HepG2 (cell line): ENCODE measurements around the gene ONECUT1. TPM values are rescaled to one million over a fixed set of nuclear protein-coding genes. Genes with fewer than 3 reads are reported as not detected.
"Not testable (repeated sequence)": the region's sequence is repeated elsewhere in the genome, so short reads cannot be mapped to it uniquely, and the experiment has no call there.

Experiments used
- BCL6 ChIP-seq: IDR thresholded peaks from 2 replicates; pipeline ENCODE4 v1.6.1; 2016; ENCODE audit warnings: missing genetic modification reagents, missing compliant biosample characterization
- CEBPG ChIP-seq: IDR thresholded peaks from 2 replicates; pipeline ENCODE4 v1.6.1; 2016
- CREB1 ChIP-seq, 2 experiments: fragments of 450-650 bp in 1 of 2; IDR thresholded peaks; 2 replicates each; pipeline ENCODE4 v1.6.1; 2016 to 2017; ENCODE audit warnings: control low read depth in 1 of 2, mild to moderate bottlenecking in 1 of 2, missing compliant biosample characterization in 1 of 2, missing genetic modification characterization in 1 of 2
- FOXA1 ChIP-seq, 2 experiments: fragments of 450-650 bp in 1 of 2; sonication (generic) in 1 of 2; formaldehyde crosslinking in 1 of 2; IDR thresholded peaks; 2 replicates each; pipeline versions ENCODE4 v1.4.0 to v1.6.1; 2016 to 2020; ENCODE audit warnings: missing genetic modification reagents in 1 of 2
- MIER3 ChIP-seq: IDR thresholded peaks from 2 replicates; pipeline ENCODE4 v1.6.1; 2016; ENCODE audit warnings: missing compliant biosample characterization, borderline replicate concordance
- SALL1 ChIP-seq: sonication (generic); formaldehyde crosslinking; IDR thresholded peaks from 2 replicates; pipeline ENCODE4 v1.8.0; 2022; ENCODE audit warnings: mild to moderate bottlenecking, missing genetic modification reagents
- SIX1 ChIP-seq: sonication (generic); formaldehyde crosslinking; IDR thresholded peaks from 2 replicates; pipeline ENCODE4 v1.4.0; 2020; ENCODE audit warnings: missing genetic modification reagents, borderline replicate concordance
- TBX2 ChIP-seq: sonication (generic); formaldehyde crosslinking; IDR thresholded peaks from 2 replicates; pipeline ENCODE4 v1.5.0; 2020; ENCODE audit warnings: missing genetic modification reagents, mild to moderate bottlenecking, borderline replicate concordance
- ZMYM3 ChIP-seq: sonication (generic); formaldehyde crosslinking; IDR thresholded peaks from 2 replicates; pipeline ENCODE4 v1.5.1; 2020; ENCODE audit warnings: mild to moderate bottlenecking, missing genetic modification reagents
- ZNF350 ChIP-seq: sonication (generic); formaldehyde crosslinking; IDR thresholded peaks from 2 replicates; pipeline ENCODE4 v1.4.0; 2020; ENCODE audit warnings: mild to moderate bottlenecking, low read depth, missing genetic modification reagents, borderline replicate concordance
- ZNF512 ChIP-seq: sonication (generic); formaldehyde crosslinking; IDR thresholded peaks from 2 replicates; pipeline ENCODE4 v1.4.0; 2020; ENCODE audit warnings: mild to moderate bottlenecking, missing genetic modification reagents
- ZNF556 ChIP-seq: sonication (generic); formaldehyde crosslinking; IDR thresholded peaks from 2 replicates; pipeline ENCODE4 v1.4.0; 2020; ENCODE audit warnings: mild to moderate bottlenecking, missing genetic modification reagents, borderline replicate concordance
- ZNF644 ChIP-seq: IDR thresholded peaks from 2 replicates; pipeline ENCODE4 v1.6.1; 2016; ENCODE audit warnings: low read depth
- ZNF746 ChIP-seq: sonication (generic); formaldehyde crosslinking; IDR thresholded peaks from 2 replicates; pipeline ENCODE4 v1.8.0; 2022; ENCODE audit warnings: mild to moderate bottlenecking, missing genetic modification reagents
- ZXDC ChIP-seq: sonication (generic); formaldehyde crosslinking; IDR thresholded peaks from 2 replicates; pipeline ENCODE4 v1.5.0; 2020; ENCODE audit warnings: mild to moderate bottlenecking, missing genetic modification reagents
- polyA plus RNA-seq, 8 experiments: library from polyadenylated mRNA; depleted of rRNA in 3 of 8; stranded (reverse) in 7 of 8; unstranded in 1 of 8; fragments of >200 nt; fragmentation: Illumina TruSeq in 4 of 8; extraction: Trizol in 4 of 8; gene quantifications; 2 replicates each; pipeline versions ENCODE4 v1.2.1 to v1.2.3, GENCODE V29; 2011 to 2016; ENCODE audit warnings: low read depth in 4 of 8, missing spikeins in 1 of 8, mixed read lengths in 1 of 8; ENCODE audit not compliant: insufficient read depth in 1 of 8
- total RNA-seq, 5 experiments: library from RNA; depleted of rRNA; stranded (reverse); fragments of >200 nt; fragmentation: Illumina TruSeq; extraction: Trizol; gene quantifications; 2 replicates each; pipeline ENCODE4 v1.2.3, GENCODE V29; 2016; ENCODE audit warnings: low read depth in 1 of 5
- TF ChIP-seq, protein P1 (sequence below): sonication (generic); formaldehyde crosslinking; IDR thresholded peaks from 2 replicates; pipeline ENCODE4 v1.5.1; 2020; ENCODE audit warnings: mild to moderate bottlenecking, missing genetic modification reagents, borderline replicate concordance
- TF ChIP-seq, protein P2 (sequence below): sonication (generic); formaldehyde crosslinking; IDR thresholded peaks from 2 replicates; pipeline ENCODE4 v1.4.0; 2020; ENCODE audit warnings: mild to moderate bottlenecking, missing genetic modification reagents

Gene ONECUT1
- total and polyA plus RNA-seq, 2 of the 13 experiments (the other 11 are each of a cell fraction or from before 2014, with no cell fraction given): 3.5 to 9.1 TPM

- TF ChIP-seq, protein P1, sequence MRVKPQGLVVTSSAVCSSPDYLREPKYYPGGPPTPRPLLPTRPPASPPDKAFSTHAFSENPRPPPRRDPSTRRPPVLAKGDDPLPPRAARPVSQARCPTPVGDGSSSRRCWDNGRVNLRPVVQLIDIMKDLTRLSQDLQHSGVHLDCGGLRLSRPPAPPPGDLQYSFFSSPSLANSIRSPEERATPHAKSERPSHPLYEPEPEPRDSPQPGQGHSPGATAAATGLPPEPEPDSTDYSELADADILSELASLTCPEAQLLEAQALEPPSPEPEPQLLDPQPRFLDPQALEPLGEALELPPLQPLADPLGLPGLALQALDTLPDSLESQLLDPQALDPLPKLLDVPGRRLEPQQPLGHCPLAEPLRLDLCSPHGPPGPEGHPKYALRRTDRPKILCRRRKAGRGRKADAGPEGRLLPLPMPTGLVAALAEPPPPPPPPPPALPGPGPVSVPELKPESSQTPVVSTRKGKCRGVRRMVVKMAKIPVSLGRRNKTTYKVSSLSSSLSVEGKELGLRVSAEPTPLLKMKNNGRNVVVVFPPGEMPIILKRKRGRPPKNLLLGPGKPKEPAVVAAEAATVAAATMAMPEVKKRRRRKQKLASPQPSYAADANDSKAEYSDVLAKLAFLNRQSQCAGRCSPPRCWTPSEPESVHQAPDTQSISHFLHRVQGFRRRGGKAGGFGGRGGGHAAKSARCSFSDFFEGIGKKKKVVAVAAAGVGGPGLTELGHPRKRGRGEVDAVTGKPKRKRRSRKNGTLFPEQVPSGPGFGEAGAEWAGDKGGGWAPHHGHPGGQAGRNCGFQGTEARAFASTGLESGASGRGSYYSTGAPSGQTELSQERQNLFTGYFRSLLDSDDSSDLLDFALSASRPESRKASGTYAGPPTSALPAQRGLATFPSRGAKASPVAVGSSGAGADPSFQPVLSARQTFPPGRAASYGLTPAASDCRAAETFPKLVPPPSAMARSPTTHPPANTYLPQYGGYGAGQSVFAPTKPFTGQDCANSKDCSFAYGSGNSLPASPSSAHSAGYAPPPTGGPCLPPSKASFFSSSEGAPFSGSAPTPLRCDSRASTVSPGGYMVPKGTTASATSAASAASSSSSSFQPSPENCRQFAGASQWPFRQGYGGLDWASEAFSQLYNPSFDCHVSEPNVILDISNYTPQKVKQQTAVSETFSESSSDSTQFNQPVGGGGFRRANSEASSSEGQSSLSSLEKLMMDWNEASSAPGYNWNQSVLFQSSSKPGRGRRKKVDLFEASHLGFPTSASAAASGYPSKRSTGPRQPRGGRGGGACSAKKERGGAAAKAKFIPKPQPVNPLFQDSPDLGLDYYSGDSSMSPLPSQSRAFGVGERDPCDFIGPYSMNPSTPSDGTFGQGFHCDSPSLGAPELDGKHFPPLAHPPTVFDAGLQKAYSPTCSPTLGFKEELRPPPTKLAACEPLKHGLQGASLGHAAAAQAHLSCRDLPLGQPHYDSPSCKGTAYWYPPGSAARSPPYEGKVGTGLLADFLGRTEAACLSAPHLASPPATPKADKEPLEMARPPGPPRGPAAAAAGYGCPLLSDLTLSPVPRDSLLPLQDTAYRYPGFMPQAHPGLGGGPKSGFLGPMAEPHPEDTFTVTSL: peak; percentile 86
- 0 out of 2 replicates have a peak, but pooled peaks have one; percentile 42 for TF ChIP-seq ZMYM3 (CRISPR knock-in tag)
- TF ChIP-seq ZNF350 (CRISPR knock-in tag): peak; percentile 39; the same call in 1 of the 2 replicates
- TF ChIP-seq CEBPG (CRISPR knock-in tag): peak; percentile 95
- TF ChIP-seq ZNF746 (CRISPR knock-in tag): 0 out of 2 replicates have a peak, but pooled peaks have one; percentile 26
- not testable (repeated sequence) for TF ChIP-seq FOXA1, CREB1 (IDR thresholded peaks at IDR 0.05)
- peak; percentile 73 for TF ChIP-seq FOXA1 (CRISPR knock-in tag; IDR thresholded peaks at IDR 0.05)
- TF ChIP-seq BCL6: peak; percentile 18; the same call in 1 of the 2 replicates
- 0 out of 2 replicates have a peak, but pooled peaks have one; percentile 26 for TF ChIP-seq ZNF512 (CRISPR knock-in tag)
- TF ChIP-seq MIER3 (CRISPR knock-in tag): peak; percentile 39; the same call in 1 of the 2 replicates
- 0 out of 2 replicates have a peak, but pooled peaks have one; percentile 35 for TF ChIP-seq ZXDC (CRISPR knock-in tag)
- TF ChIP-seq CREB1 (CRISPR knock-in tag; IDR thresholded peaks at IDR 0.05): peak; percentile 11; the same call in 1 of the 2 replicates
- 0 out of 2 replicates have a peak, but pooled peaks have one; percentile 9 for TF ChIP-seq ZNF556 (CRISPR knock-in tag)
- TF ChIP-seq TBX2: peak; percentile 67
- TF ChIP-seq, protein P2, sequence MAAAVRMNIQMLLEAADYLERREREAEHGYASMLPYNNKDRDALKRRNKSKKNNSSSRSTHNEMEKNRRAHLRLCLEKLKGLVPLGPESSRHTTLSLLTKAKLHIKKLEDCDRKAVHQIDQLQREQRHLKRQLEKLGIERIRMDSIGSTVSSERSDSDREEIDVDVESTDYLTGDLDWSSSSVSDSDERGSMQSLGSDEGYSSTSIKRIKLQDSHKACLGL: peak; percentile 39; the same call in 1 of the 2 replicates
- peak; percentile 89 for TF ChIP-seq SALL1 (CRISPR knock-in tag)
- TF ChIP-seq SIX1: peak; percentile 80; the same call in 1 of the 2 replicates
- 0 out of 2 replicates have a peak, but pooled peaks have one; percentile 26 for TF ChIP-seq ZNF644 (CRISPR knock-in tag)
These were observed 34.2 kb upstream of the ONECUT1 start (continued) for GRCh38 chr15:52824169-52824942.
